PC-9 (cell line): ENCODE measurements around the gene KLHDC8B. TPM values are rescaled to one million over a fixed set of nuclear protein-coding genes. Genes with fewer than 3 reads are reported as not detected.

ENCODE experiments used
- BruUV-seq: library from RNA; stranded (reverse); fragments of 400-500 nt; replicated peaks from 2 replicates; lab custom pipeline; 2021; lab: Mats Ljungman, UMichigan
- CTCF ChIA-PET: fragments of 300-600 bp; sonication (Branson Sonifier 250); formaldehyde crosslinking; loops from one replicate; lab custom pipeline; 2022; ENCODE audit warnings: antibody characterized with exemption; lab: Charles Lee
- POLR2A ChIA-PET: fragments of 300-600 bp; sonication (Branson Sonifier 250); formaldehyde crosslinking; loops from one replicate; lab custom pipeline; 2022; ENCODE audit warnings: antibody characterized with exemption; ENCODE audit not compliant: unreplicated experiment; lab: Charles Lee
- DNase-seq, 2 experiments: peaks; one replicate each; pipeline versions ENCODE4 v3.0.0 to v3.0.0-alpha.2; 2015 to 2022; ENCODE audit warnings: mixed read lengths in 1 of 2
- H2AFZ ChIP-seq: fragments of 200-600 bp; sonication (generic); 2 replicates; pipeline ENCODE4 v1.8.1; 2017; ENCODE audit warnings: antibody characterized with exemption
- H3F3A ChIP-seq: fragments of 200-600 bp; sonication (generic); 2 replicates; pipeline ENCODE4 v1.8.1; 2017; ENCODE audit warnings: antibody characterized with exemption, mild to moderate bottlenecking, low read depth; ENCODE audit not compliant: insufficient read depth
- H3K27ac ChIP-seq: fragments of 200-600 bp; sonication (generic); 2 replicates; pipeline ENCODE4 v1.6.1; 2016; ENCODE audit warnings: mixed run types
- H3K27me3 ChIP-seq: fragments of 200-600 bp; sonication (generic); 2 replicates; pipeline ENCODE4 v1.6.1; 2016; ENCODE audit warnings: low read depth, mixed run types; ENCODE audit not compliant: insufficient read depth
- H3K36me3 ChIP-seq: fragments of 200-600 bp; sonication (generic); 2 replicates; pipeline ENCODE4 v1.6.1; 2016; ENCODE audit warnings: low read depth, mixed run types
- H3K4me1 ChIP-seq: fragments of 200-600 bp; sonication (generic); replicated peaks from 2 replicates; pipeline ENCODE4 v1.6.1; 2016; ENCODE audit warnings: mixed run types; ENCODE audit not compliant: insufficient read depth
- H3K4me2 ChIP-seq: fragments of 200-600 bp; sonication (generic); 2 replicates; pipeline ENCODE4 v1.6.1; 2017; ENCODE audit warnings: mixed run types
- H3K4me3 ChIP-seq: fragments of 200-600 bp; sonication (generic); 2 replicates; pipeline ENCODE4 v1.6.1; 2016; ENCODE audit warnings: mixed run types
- H3K79me2 ChIP-seq: fragments of 200-600 bp; sonication (generic); 2 replicates; pipeline ENCODE4 v1.6.1; 2017; ENCODE audit warnings: low read depth, mixed run types
- H3K9me2 ChIP-seq: fragments of 200-600 bp; sonication (generic); 2 replicates; pipeline ENCODE4 v1.8.1; 2017; ENCODE audit warnings: mild to moderate bottlenecking; ENCODE audit not compliant: insufficient read depth
- H3K9me3 ChIP-seq: fragments of 200-600 bp; sonication (generic); 2 replicates; pipeline ENCODE4 v1.8.1; 2016; ENCODE audit warnings: low read depth; ENCODE audit not compliant: insufficient read depth
- H4K20me1 ChIP-seq: fragments of 200-600 bp; sonication (generic); 2 replicates; pipeline ENCODE4 v1.8.1; 2017; ENCODE audit not compliant: insufficient read depth
- CTCF ChIP-seq: fragments of 200-600 bp; sonication (generic); conservative IDR thresholded peaks from 2 replicates; pipeline ENCODE4 v1.6.1; 2017; ENCODE audit warnings: mixed run types, antibody characterized with exemption, mild to moderate bottlenecking, moderate library complexity
- EZH2 ChIP-seq: fragments of 200-600 bp; sonication (generic); IDR thresholded peaks from 2 replicates; pipeline ENCODE4 v1.8.0; 2017; ENCODE audit warnings: antibody characterized with exemption, low read depth
- intact Hi-C: fragments of 100-400 bp; cut with micrococcal nuclease; formaldehyde crosslinking; loops from one replicate; pipeline ENCODE4 v1.10.0; 2022; ENCODE audit not compliant: unreplicated experiment
- total RNA-seq: library from RNA; stranded (reverse); gene quantifications from 2 replicates; pipeline ENCODE4 v1.2.3, GENCODE V29; 2021

KLHDC8B gene
- total RNA-seq, 1 experiment from 2014 or later, result 15.3 TPM

GRCh38 chr3:49161197-49161596 is 10.2 kb upstream of the KLHDC8B start:
- Histone ChIP-seq H3K27ac (no peak overlapping the region), H4K20me1 (no peaks in the 10 kb centered on the region), H3K36me3 (peaks cover 8% of the 10 kb centered on the region; the same call in 1 of the 2 replicates), H3K4me3 (no peak overlapping the region), H3K79me2 (peaks cover 19% of the 10 kb centered on the region), H2AFZ (no peak overlapping the region), H3K4me2 (no peak overlapping the region), H3K9me2 (no peaks in the 10 kb centered on the region), H3K9me3 (no peaks in the 10 kb centered on the region), H3K27me3 (no peaks in the 10 kb centered on the region), H3K4me1 (peaks cover 8% of the 10 kb centered on the region; the same call in 1 of the 2 replicates), H3F3A (peaks cover 10% of the 10 kb centered on the region; the same call in 1 of the 2 replicates)
- DNase-seq, result no peak
- CTCF ChIA-PET, result no interaction called here
- TF ChIP-seq CTCF (no peak), EZH2 (no peak)
- no TSS peak for BruUV-seq
- POLR2A ChIA-PET, result no interaction called here
- intact Hi-C loops, result no loop called here

- H3K4me2 ChIP-seq, result no peak overlapping the region
- no peak for DNase-seq
- H3K4me3 ChIP-seq, result no peak overlapping the region
- peaks cover 13% of the 10 kb centered on the region; the same call in 1 of the 2 replicates for H3K4me1 ChIP-seq
- no peaks in the 10 kb centered on the region for H4K20me1 ChIP-seq
- H3K36me3 ChIP-seq, result peaks cover 8% of the 10 kb centered on the region; the same call in 1 of the 2 replicates
- no TSS peak for BruUV-seq
- no peaks in the 10 kb centered on the region for H3K9me2 ChIP-seq
- no peak overlapping the region for H2AFZ ChIP-seq
- POLR2A ChIA-PET, result interaction anchor here (0.7 kb wide), 1 partner anchor 138 kb away, joined by 7 read pairs; no protein-coding TSS in a partner anchor
- CTCF ChIA-PET, result no interaction called here
- no peaks in the 10 kb centered on the region for H3K27me3 ChIP-seq
- peaks cover 24% of the 10 kb centered on the region for H3K79me2 ChIP-seq
- intact Hi-C loops, result no loop called here
- peaks cover 10% of the 10 kb centered on the region; the same call in 1 of the 2 replicates for H3F3A ChIP-seq
- no peaks in the 10 kb centered on the region for H3K9me3 ChIP-seq
- no peak for TF ChIP-seq EZH2
- H3K27ac ChIP-seq, result no peak overlapping the region
Observed at GRCh38 chr3:49161808-49162530, 9.4 kb upstream of the KLHDC8B start.

- BruUV-seq, result no TSS peak
- no peak overlapping the region for H3K27ac ChIP-seq
- no peaks in the 10 kb centered on the region for H3K9me3 ChIP-seq
- H3K27me3 ChIP-seq, result no peaks in the 10 kb centered on the region
- peaks cover 8% of the 10 kb centered on the region; the same call in 1 of the 2 replicates for H3K36me3 ChIP-seq
- ChIA-PET POLR2A (interaction anchor here (0.7 kb wide), 1 partner anchor 138 kb away, joined by 7 read pairs; no protein-coding TSS in a partner anchor), CTCF (no interaction called here)
- no peak overlapping the region for H2AFZ ChIP-seq
- no peak overlapping the region for H3K4me2 ChIP-seq
- intact Hi-C loops, result no loop called here
- peaks cover 7% of the 10 kb centered on the region; the same call in 1 of the 2 replicates for H3F3A ChIP-seq
- peaks cover 13% of the 10 kb centered on the region; the same call in 1 of the 2 replicates for H3K4me1 ChIP-seq
- peaks cover 24% of the 10 kb centered on the region for H3K79me2 ChIP-seq
- H4K20me1 ChIP-seq, result no peaks in the 10 kb centered on the region
- no peaks in the 10 kb centered on the region for H3K9me2 ChIP-seq
- DNase-seq, result no peak
- TF ChIP-seq EZH2 (no peak), CTCF (no peak)
- H3K4me3 ChIP-seq, result no peak overlapping the region
Observed at GRCh38 chr3:49162751-49163419, 8.5 kb upstream of the KLHDC8B start.
